Medulla oblongata (tissue), 1 donor: Measurements from ENCODE around the gene DIAPH3.

Experiments used
- DNase-seq: peaks from one replicate; pipeline ENCODE4 v3.0.0-alpha.2; 2015; ENCODE audit errors: extremely low spot score

Gene DIAPH3

DNA sequence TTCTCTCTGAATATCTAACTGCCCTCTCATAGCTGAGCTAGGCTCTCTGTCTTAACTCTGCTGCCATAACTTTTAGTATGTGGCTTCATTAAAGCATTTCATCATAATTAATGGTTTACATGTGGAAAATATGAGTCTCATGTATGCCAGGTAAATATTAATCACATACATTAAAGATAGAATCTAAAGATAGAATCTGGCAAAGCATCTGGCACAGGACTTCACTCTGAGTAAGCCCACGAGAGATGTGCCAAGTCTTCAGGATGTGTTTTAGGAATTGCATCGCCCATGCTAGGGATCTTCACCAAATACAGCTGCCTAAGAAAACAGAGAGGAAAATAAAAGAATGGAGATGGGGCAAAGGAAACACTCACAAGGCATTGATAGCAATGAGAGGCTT is 285.8 kb downstream of the DIAPH3 start:
- no peak for DNase-seq

DNA sequence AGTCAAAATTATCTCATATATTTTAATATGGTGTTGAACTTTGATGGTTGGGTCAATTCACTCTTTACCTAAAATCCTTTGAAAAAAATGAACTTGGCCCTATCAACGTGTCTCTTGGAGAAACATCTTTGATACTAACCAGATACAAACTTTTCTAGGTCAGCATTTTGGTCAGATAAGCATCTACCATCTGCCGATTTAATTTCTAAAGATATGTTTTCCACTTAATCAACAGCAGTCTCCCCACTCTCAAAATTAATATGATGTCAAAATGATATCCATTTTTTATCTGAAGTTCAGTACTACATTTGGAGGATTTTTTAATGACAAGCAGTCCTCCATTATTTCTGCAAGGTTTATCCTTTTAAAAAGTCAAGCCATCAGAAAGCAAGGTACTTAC is 288.8 kb downstream of the DIAPH3 start:
- DNase-seq: no peak

DNA sequence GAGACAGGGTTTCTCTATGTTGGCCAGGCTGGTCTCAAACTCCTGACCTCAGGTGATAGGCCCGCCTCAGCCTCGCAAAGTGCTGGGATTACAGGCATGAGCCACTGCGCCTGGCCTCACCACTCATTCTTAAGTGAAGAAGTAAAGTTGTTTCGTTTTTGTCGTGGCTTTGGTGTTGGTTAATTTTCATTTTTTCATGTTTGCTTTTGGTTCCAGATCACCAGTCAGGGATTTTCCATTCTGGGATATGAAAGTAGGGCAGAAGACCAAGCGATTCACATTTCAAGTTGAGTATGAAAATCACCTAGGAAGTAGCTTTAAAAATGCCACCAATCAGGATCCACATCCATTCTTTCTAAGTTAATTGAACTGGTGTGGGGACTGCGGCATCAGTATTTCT is 289.9 kb downstream of the DIAPH3 start:
- no peak for DNase-seq

DNA sequence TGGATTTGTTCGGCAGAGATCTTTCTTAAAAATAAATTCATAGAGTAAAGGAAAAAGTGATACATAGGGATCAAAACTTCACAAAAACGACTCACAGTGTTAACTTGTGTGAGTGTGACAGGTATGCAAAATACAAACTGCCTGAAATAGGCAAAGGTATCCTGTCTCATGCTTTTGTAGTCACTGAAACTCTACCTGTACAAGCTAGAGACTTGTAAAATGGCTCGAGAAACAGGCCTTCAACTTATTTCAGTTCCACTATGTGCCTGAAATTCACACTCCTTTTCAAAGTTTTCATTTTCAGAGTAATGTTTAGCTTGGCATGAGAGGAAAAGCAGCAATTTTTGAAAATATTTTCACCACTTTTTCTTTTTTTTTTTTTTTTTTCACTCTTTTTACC is 290.4 kb downstream of the DIAPH3 start:
- no peak for DNase-seq

DNA sequence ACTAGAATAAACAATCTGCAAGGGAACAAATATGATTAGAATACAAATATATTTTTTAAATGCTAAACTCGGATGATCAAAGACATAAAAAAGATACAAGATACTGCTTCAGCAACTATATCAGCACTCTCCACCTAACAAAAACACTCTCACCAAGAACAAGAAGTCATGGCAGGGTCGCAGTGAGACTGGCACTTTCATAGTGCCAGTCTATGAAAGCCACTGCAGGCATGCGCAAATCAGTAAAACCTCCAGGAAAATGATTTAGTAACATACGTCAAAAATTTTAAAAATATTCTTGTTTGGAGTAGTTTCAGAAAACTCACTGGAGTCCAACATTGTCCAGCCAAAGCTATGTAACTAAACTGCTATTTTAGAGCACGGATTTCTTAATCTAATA is 295.9 kb downstream of the DIAPH3 start:
- no peak for DNase-seq

DNA sequence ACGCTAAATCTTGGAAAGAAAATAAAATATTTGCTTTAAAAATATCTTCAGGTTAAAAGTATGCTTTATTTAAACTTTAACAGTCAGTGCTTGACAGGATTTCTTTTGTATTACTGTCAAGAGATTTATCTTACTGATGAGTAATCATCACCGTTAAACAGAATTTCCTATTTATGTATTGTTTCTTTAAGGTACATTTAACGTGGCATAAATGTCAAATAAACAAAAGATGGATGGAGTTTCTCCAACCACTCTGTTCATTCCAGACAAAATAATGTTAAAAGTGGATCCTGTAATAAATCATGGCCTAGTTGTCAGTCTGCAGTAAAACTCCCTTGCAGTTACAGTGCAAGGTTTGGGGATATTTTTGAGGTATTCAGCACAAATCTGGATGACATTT is 298.3 kb downstream of the DIAPH3 start:
- DNase-seq: no peak

DNA sequence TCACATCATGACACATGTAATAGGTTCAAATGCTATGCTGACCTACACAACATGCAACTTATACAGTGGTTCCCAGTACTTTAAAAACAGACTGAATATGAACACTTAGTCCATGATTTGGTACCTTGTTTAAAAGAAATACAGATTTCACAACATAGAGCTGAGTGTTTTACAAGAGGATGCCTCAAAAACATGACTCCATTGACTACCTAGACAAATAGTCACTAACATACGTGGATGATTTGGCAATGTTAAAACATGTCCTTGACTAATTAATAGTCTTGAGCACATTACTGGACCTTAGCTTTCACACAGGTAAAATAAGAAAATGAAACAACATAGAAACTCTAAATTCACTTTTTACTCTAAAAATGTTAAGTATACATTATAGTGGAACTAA is 300.1 kb downstream of the DIAPH3 start:
- DNase-seq: no peak

DNA sequence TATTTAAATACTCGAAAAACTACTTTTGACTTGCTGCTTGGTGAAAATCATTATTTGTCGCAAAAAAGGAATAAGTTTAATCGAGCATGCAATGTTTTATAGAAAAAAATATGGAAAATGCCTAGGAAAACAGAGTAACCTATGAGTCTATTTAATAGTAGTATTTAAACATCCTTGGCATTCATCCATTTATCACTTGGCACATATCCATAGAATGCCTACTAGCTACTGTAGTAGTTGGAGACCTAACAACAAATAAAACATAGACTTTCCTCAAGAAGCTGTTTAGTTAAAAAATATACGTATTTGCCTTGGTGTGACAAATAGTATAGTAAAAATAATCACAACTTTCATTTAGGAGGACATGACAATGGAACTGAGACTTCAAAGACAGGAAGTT is 302.1 kb downstream of the DIAPH3 start:
- DNase-seq: no peak

DNA sequence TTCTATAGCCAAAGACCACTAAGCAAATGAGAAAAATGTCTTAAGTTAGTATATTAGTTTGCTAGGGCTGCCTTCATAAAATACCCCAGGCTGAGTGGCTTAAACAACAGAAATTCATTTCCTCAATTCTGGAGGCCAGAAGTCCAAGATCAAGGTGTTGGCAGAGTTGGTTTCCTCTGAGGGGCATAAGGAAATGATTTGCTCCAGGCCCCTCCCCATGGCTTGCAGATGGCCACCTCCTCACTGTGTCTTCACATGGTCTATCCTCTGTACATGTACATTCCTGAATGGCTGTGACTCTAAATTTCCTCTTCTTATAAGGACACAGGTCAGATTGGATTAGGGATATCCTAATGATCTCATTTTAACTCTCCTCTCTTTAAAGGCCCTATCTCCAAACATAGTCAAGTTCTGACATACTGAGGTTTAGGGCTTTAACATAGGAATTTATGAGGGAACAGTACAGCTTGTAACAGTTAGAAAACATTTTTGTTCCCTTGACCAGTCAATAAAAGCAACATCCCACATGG is 307.4 kb downstream of the DIAPH3 start:
- no peak for DNase-seq

DNA sequence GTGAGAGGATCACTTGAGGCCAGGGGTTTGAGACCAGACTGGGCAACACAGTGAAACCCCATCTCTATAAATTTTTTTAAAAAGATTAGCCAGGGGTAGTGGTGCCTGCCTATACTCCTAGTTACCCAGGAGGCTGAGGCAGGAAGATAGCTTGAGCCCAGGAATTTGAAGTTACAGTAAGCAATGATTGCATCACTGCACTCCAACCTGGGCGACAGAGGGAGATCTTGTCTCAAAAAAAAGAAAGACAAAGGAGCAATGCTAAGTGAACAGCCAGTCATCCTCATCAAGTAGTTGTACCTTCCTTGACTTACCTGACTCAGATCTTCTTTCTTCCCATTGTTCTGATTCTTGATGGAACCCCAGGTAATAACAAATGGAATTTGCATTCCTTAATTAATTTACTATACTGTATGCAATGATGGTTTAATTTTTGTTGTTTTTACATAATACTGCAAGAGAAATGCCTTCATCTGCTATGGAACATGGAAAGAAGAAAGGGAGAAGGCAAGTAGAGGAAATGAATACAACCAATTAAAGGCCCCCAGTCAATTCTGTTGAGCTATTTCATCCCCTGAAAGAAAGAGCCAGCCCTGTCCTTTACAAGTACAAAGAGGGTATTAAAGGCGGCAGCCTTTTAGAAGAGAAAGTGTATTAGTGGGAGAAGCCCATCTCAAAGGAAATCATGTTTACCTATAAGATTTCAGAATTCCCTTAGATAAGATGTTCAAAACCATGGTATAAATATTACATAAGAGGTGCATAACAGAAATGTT is 316.7 kb downstream of the DIAPH3 start:
- no peak for DNase-seq

DNA sequence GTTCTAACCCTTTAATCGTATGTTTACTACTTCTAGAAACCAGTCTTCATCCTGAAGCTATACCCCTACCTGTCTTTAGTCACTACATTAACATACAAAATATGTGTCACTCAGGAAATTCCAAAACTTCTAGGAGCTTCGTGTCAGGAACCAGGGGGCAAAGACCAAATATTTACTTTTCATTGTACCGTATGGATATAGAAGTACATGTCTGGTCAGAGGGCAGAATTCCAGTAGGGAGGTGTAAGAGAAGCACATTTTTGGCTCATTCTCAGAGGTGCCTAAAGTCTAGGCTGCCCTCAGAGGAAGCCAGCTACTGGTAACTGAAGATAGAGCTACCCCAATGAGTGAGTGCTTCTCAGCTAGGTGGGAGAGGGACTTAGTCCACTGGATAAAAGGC is 320.7 kb downstream of the DIAPH3 start:
- no peak for DNase-seq

DNA sequence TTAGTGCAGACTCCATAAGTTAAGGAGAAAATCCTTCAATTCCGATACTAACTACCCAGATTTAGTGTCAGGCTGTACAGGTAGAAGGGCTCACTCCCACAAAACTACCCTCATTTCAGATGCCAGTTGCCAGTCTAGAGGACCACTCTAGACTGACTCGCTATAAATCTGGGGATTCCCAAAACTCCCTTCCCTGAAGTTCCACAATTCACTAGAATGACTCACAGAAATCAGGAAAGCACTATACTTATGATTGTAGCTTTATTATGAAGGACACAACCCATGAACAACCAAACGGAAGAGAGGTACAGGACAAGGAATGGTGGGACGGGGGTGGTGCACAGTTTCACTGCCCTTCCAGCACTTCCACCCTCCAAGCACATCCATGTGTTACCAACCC is 321.2 kb downstream of the DIAPH3 start:
- no peak for DNase-seq

DNA sequence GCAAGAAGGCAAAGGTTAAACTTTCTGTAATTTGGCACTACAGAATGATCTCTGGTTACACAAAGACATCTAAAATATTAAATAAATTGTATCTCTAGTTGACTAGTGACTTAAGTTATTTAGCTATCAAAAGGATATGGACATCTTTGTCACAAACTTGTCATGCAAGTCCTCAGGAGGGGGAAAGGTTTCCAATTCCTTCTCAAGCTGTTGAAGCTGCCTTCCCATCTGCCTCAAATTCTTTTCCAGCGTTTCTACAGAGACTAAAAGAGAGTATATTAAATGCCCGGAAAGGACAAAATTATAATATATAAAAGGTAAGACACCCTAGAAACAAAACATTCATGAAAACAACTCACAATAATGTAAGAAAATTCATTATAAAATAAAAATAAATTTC is 324.5 kb downstream of the DIAPH3 start:
- no peak for DNase-seq

DNA sequence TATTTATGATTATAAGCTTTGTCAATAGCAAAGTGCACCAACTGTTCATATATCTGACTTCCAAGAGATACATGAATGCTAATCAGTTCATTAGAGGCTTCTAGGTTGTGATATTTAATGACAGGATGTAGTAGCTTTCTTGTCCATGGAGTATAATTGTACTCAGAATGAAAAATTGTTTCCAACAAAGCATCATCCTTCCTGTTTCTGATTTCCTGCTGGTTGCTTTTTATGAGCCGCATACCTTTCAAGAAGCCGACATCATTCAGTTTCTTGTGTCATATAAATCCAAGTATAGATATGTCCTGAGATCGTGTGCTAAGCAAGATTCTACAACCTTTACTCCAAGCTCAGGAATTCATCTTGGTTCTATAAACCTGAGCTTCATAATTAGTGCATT is 326.6 kb downstream of the DIAPH3 start:
- DNase-seq: no peak

DNA sequence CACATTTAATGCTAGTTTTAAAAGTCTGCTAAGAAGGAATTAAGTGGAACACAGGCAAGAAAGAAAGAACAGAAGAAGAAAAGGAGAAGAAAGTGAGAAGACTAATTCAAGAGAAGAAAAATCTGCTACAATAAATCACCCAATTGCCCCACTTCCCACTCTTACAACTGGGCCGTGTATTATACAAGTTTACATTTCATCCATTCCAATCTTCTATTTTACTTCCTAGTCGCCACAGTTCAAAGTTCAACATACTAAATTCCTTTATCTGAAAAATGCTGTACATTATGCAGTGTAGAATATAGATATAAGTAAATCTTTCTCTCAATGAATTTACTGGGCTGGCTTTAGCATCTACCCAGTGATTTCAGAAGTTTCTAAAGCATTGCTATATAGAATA is 328.2 kb downstream of the DIAPH3 start:
- DNase-seq: no peak

DNA sequence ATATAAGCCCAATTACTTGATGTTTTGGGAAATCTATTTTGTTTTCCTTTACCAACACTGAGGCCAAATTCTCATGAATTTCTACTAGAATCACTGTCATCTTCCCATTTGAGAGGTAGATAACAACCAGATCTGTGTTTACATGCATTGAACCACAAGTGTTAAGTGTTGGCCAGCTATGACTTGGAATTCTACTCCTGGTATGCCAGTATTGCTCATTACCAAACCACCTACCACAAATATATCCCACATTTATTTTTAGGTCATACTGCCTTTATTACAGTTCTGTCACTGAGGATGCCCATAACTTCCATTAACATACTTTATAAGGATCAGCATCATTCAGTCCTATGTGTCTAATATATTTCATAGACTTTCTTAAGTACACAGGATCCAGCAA is 328.9 kb downstream of the DIAPH3 start:
- DNase-seq: no peak

DNA sequence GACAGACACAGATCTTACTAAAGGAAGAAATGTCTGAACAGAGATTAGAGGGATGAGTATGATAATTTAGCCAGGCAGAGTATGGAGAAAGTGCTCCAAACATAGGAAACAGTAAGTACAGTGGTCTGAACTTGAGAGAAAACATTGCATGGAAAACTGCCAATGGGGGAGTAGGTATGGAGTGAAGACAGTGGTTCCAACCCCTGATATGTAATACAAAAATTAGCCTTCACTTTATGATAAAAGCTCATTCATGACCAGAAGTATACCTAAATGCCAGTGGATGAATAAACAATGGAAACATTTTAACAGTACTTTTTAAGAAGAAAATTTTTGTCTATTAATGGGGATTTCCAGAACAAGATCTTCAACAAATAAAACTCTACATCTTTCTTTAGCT is 334.0 kb downstream of the DIAPH3 start:
- no peak for DNase-seq

DNA sequence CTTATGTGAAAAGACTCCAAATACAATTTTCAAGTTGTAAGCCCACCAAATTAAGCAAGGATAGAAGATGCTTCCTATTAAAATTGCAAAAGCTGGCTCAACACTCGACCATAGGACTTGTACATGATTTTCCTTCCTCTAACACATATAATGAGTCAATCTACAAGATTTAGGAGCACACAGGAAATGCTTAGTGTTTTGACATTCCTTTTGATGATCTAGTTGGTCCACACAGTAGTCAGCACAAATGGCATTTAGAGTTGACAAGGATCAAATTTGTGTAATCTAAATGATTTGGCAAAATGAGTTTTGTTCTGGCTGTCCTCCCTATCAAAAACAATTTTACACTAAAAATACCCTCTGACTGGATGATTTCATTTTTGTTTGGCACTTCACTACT is 340.2 kb downstream of the DIAPH3 start:
- no peak for DNase-seq

DNA sequence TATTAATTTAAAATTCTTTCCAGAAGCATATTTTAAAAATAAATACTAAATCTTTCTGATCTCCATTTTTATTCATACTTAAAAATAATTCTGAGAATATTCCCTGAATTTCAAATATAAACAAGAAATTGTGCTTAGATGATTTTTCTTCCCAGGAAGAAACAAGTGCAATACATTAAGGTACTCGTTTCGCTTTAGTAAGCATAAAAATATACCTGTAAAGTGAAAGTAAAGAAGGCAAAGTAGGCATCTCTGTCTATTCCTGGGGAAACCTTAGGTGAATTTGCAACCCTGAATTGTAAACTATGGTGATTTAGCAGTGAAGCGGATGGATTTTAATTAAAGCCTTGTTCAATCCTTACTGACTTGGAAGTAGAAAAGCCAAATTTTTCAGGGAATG is 354.2 kb downstream of the DIAPH3 start:
- DNase-seq: no peak

DNA sequence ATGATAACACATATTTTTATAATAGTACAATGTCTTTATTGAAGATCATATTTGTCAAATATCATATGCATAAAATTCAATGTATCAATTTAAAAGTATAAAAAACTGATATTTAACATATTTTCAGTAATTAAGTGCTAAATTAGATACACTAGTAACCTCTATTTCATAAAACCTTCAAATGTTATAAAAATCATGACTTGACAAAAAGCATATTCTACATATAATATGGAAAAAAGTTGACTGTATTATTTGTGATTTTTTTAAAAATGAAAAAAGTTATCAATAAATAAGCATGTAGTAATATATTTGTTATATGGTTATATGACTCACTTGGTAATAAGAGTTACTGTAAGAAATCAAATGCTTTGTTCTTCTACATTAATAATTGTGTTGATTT is 356.9 kb downstream of the DIAPH3 start:
- no peak for DNase-seq

DNA sequence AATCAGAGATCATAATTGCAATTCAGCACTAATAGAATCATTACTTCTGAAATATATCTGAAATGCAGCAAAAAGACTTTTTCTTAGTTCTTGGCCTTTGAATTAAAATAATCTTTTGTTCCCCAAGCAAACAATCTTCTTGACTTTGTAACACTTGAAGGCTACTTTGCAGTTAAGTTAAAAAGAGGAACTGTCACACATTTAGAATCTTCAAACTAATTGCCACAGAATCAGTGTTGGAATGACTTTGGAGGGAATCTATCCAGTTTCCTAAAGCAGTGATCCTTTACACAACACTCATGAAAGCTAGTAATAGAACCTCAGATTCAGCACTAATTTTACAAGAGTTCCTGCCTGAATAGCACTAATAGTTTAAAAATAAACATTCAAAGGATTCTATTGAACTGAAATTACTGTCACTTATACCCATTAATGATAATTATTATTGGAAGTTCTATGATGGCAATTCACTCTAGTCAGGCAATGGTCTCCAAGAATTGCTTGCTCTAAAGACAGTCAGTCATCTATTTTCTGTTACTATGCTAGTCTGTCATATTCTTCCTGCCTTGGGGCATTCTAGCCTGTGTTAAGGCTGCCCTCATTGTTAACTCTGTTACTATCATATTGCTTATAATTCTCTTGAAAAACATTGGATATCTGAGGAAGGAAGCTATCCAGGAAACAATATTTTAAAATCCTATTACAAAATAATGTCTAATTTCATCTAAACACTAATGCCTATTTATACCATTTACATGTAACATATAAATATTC is 362.4 kb downstream of the DIAPH3 start:
- DNase-seq: no peak

DNA sequence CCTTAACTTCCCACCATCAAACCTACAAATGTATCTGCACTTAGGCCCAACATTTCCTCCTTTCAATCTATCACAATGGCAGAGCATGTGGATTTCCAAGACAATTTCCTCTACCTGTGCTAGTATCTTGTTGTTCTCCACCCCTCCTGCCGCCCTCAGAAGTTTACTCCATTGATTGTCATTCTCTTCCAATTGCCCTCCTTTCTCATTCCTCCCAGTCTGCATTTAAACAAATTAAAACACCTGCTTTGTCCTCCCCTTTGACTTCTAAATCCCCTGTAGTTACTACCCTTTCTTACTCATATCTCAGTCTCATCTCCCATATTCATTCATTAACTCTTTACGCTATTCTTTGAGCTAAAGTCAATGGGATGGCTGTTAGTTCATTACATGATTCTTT is 370.6 kb downstream of the DIAPH3 start:
- DNase-seq: no peak

DNA sequence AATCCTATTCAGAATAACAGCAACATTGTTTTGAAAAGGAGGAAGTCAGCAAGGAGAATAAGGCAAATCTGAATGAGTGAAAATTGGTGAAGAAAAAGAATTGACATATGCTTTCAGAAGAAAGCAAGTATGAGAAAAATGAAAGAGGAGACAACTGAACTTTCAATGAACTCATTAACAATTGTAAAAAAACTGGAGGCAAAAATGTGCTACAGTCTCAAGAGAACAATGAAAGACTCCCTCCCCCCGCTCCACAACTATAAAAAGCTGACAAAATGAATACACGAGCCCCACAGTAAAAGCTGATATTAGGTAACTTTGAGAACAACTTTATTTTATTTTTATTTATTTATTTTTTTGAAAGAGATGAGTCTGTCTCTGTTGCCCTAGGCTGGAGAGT is 373.1 kb downstream of the DIAPH3 start:
- DNase-seq: no peak
